Kidney epithelial cell (primary cell): ENCODE results near the gene ELOB. TPM values are rescaled to one million over a fixed set of nuclear protein-coding genes. Genes with fewer than 3 reads are reported as not detected.

Experiments used
- DNase-seq: peaks from one replicate; pipeline ENCODE4 v3.0.0-alpha.2; 2010; ENCODE audit warnings: low read depth
- H3K27me3 ChIP-seq: 2 replicates; pipeline ENCODE4 v1.6.0; 2011; ENCODE audit warnings: low read length; ENCODE audit not compliant: control insufficient read depth, insufficient read depth
- H3K36me3 ChIP-seq: 2 replicates; pipeline ENCODE4 v1.5.1; 2011; ENCODE audit warnings: low read length; ENCODE audit not compliant: control insufficient read depth, insufficient read depth
- H3K4me3 ChIP-seq: 2 replicates; pipeline ENCODE4 v1.5.1; 2011; ENCODE audit warnings: low read depth, mild to moderate bottlenecking, control low read depth, low read length
- total RNA-seq: library from RNA; depleted of rRNA; stranded (reverse); fragments of >200 nt; gene quantifications from 2 replicates; pipeline ENCODE4 v1.2.3, GENCODE V29; 2015
- TF ChIP-seq, protein P1 (sequence below): IDR thresholded peaks from 2 replicates; pipeline ENCODE4 v1.5.1; 2011; ENCODE audit warnings: mild to moderate bottlenecking, moderate library complexity, low read length, control low read depth, inconsistent platforms; ENCODE audit not compliant: insufficient read depth, poor library complexity, severe bottlenecking

ELOB gene
- total RNA-seq, 1 donor from 2014 or later = 714 TPM

DNA sequence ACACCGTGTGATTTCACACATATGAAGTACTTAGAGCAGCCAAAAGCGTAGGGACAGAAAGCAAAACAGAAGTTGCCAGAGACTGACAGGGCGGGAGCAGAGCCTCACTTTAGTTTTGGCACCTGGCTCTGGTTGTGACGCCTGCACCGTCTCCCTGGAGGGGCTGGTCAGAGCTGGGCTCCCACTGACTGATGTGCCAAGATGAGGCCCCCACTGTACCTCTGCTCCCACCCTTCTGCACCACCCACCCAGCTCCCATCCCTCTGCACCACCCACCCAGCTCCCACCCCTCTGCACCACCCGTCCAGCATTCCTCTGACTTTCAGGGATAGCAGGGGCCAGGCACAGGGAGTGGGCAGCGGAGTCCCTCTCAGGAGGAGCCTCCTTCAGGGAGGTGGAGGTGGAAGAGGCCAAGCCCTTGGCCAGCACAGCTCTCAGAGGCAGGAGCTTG lies 36.7 kb upstream of the ELOB start:
- Histone ChIP-seq H3K4me3 (no peak overlapping the region), H3K27me3 (peaks cover 7% of the 10 kb centered on the region), H3K36me3 (no peaks in the 10 kb centered on the region)
- TF ChIP-seq, protein P1, sequence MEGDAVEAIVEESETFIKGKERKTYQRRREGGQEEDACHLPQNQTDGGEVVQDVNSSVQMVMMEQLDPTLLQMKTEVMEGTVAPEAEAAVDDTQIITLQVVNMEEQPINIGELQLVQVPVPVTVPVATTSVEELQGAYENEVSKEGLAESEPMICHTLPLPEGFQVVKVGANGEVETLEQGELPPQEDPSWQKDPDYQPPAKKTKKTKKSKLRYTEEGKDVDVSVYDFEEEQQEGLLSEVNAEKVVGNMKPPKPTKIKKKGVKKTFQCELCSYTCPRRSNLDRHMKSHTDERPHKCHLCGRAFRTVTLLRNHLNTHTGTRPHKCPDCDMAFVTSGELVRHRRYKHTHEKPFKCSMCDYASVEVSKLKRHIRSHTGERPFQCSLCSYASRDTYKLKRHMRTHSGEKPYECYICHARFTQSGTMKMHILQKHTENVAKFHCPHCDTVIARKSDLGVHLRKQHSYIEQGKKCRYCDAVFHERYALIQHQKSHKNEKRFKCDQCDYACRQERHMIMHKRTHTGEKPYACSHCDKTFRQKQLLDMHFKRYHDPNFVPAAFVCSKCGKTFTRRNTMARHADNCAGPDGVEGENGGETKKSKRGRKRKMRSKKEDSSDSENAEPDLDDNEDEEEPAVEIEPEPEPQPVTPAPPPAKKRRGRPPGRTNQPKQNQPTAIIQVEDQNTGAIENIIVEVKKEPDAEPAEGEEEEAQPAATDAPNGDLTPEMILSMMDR = no peak
- no peak for DNase-seq

DNA sequence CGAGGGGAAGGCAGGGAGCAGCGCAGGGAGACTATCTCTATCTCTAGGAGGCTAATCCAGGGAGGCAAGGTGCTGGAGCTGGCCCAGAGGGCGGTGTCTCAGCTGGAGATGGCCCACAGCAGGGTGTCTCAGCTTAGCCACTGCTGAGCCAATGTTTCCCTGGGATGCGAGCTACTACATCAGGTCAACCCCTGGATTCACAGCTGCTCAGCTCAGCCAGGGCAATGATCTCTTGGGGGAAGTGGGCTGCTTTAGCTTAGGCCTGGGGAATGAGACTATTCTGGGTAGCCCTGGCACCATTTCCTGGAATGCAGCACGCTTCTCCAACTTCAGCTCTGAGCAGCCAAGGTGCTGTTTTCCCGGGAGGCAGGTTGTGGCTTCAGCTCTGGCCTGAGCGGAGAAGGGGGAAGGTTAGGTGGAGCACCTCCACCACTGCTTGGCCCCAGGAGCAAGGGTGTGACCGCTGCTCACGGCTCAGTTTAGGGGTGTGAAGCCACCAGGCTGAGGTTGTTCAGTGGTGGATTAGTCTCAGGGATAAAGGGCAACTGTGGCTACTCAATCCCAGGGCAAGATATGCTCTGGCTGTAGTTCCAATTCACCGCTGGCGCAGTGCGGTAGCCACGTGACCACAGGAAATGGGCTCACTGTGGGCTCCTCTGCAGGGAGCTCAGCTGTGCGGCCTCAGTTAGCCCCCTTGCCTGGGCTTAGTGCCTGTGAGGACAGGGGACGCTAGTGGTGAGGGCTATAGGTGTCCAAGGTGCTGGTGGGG lies 34.8 kb upstream of the ELOB start:
- Histone ChIP-seq H3K36me3 (no peaks in the 10 kb centered on the region), H3K4me3 (no peak overlapping the region), H3K27me3 (peaks cover 7% of the 10 kb centered on the region)
- no peak for DNase-seq
- TF ChIP-seq, protein P1 = no peak

DNA sequence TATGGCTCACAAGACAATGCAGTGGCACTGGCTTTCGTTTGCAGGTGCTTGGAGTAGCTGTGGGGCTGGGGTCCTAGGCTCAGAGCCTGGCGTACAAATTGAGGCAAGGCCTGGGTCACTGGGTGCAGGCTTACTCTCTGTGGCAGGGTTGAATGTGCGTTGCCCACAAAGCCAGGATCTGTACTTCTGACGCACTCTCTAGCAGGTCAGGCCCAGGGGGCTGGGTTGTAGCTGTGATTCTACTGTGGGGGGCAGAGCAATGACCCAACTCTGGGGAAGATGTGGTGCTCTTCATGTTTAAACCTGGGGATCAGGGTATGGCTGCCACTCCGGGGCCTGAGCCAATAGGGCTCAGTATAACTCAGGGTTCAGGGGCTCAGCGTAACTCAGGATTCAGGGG lies 33.6 kb upstream of the ELOB start:
- Histone ChIP-seq H3K4me3 (no peak overlapping the region), H3K36me3 (no peaks in the 10 kb centered on the region), H3K27me3 (peaks cover 11% of the 10 kb centered on the region)
- TF ChIP-seq, protein P1 = no peak
- no peak for DNase-seq

DNA sequence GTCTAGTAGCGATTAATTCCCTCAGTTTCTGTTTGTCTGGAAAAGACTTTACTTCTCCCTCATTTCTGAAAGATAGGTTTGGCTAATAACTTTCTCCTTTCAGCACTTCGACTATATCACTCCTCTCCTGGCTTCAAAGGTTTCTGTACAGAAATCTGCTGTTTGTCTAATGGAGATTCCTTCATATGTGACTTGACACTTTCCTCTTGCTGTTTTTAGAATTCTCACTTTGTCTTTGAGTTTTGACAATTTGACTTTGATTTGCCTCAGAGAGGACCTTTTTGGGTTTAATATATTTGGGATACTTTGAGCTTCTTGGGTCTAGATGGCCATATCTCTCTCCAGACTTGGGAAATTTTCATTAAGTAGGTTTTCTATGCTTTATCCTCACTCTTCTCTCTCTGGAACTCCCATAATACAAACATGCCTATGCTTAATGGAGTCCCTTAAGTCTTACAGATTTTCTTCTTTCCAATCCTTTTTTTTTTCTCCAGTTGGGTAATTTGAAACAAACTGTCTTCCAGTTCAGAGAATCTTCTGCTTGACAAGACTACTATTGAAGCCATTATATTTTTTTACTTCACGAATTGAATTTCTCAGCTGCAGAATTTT lies 32.2 kb upstream of the ELOB start:
- no peak overlapping the region for H3K4me3 ChIP-seq
- no peaks in the 10 kb centered on the region for H3K36me3 ChIP-seq
- TF ChIP-seq, protein P1 = no peak
- H3K27me3 ChIP-seq = peaks cover 11% of the 10 kb centered on the region
- DNase-seq = no peak

DNA sequence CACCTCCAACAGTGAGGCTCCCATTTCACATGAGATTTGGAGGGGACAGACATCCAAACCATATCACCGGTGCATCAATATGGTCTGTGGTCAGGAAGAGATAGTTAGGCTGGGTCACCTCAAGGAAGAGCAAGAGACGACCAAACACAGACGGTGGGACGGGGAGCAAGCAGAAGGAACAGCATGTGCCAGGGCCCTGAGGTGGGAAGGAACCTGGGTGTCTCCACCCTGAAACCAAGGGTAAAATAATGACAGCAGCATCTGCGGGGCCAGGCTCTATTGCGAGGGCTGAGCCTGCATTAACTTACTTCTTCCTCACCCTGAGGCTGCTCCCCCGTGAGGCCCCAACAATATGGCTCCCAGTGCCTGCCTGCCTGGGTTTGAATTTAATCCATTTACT lies 31.1 kb upstream of the ELOB start:
- no peak for DNase-seq
- H3K36me3 ChIP-seq = no peaks in the 10 kb centered on the region
- H3K4me3 ChIP-seq = no peak overlapping the region
- TF ChIP-seq, protein P1 = no peak
- peaks cover 11% of the 10 kb centered on the region for H3K27me3 ChIP-seq
